HL-60 (cell line): ENCODE data around the gene TMTC2.

Source experiments
- POLR2AphosphoS5 ChIP-seq: IDR thresholded peaks from 2 replicates; pipeline ENCODE4 v1.6.1; 2012; ENCODE audit warnings: low read depth
- TF ChIP-seq, protein P1 (sequence below): IDR thresholded peaks from one replicate; pipeline ENCODE4 v1.5.1; 2011; ENCODE audit warnings: low read length, control low read depth, inconsistent platforms; ENCODE audit not compliant: insufficient read depth

DNA sequence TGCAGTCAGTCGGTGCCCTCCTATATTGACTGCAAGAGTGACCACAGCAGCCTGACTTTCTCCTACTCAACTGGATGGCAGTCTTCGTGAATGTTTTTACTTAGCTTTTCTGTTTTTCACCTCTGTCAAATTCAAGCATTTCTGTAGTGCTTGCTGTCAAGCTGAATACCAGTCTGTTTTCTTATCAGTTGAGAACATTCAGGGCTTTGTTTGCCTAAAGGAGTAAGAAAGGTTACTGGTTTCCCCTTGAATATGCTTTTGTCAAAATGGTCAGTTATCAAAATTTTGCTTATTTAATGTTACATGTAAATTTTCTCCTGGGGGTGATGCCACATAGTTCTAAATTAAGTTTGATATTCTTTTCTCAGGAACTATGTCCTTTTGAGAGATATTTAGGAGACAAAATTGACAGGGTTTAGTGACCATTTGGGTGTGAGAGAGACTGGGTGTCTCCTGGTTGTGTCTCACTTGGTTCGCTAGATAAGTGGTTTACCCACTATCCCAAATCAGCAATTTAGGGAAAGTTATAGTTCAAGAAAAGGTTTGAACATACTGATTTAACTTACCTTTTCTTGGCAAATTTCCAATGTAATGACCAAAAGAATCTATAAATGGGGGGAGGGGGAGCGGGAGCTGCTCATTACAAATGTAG is 366.3 kb downstream of the TMTC2 start:
- TF ChIP-seq, protein P1, sequence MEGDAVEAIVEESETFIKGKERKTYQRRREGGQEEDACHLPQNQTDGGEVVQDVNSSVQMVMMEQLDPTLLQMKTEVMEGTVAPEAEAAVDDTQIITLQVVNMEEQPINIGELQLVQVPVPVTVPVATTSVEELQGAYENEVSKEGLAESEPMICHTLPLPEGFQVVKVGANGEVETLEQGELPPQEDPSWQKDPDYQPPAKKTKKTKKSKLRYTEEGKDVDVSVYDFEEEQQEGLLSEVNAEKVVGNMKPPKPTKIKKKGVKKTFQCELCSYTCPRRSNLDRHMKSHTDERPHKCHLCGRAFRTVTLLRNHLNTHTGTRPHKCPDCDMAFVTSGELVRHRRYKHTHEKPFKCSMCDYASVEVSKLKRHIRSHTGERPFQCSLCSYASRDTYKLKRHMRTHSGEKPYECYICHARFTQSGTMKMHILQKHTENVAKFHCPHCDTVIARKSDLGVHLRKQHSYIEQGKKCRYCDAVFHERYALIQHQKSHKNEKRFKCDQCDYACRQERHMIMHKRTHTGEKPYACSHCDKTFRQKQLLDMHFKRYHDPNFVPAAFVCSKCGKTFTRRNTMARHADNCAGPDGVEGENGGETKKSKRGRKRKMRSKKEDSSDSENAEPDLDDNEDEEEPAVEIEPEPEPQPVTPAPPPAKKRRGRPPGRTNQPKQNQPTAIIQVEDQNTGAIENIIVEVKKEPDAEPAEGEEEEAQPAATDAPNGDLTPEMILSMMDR = no peak
- TF ChIP-seq POLR2AphosphoS5 = no peak
